GM04504 (cell line): ENCODE data around the gene PHLDB3.
"Not testable (repeated sequence)": the region's sequence is repeated elsewhere in the genome, so short reads cannot be mapped to it uniquely, and the experiment has no call there.

ENCODE experiments used
- DNase-seq: peaks from one replicate; pipeline ENCODE4 v3.0.0-alpha.2; 2012; ENCODE audit warnings: low read depth

The PHLDB3 gene

DNA sequence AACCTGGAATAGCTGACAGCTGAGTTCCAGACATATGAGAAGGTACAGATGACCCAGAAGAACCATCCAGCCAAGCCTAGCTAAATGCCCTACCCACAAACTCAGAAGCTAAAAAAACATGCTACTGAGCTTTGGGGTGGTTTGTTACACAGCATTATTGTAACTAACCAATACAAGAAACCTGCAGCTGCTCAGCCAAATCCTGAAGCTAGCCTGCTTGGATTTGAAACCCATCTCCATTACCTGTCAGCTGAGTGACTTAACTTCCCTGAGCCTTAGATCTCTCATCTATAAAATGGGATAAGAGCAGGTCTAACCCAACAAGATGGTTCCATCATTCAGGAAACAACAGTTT lies 64.9 kb downstream of the PHLDB3 start:
- no peak for DNase-seq

DNA sequence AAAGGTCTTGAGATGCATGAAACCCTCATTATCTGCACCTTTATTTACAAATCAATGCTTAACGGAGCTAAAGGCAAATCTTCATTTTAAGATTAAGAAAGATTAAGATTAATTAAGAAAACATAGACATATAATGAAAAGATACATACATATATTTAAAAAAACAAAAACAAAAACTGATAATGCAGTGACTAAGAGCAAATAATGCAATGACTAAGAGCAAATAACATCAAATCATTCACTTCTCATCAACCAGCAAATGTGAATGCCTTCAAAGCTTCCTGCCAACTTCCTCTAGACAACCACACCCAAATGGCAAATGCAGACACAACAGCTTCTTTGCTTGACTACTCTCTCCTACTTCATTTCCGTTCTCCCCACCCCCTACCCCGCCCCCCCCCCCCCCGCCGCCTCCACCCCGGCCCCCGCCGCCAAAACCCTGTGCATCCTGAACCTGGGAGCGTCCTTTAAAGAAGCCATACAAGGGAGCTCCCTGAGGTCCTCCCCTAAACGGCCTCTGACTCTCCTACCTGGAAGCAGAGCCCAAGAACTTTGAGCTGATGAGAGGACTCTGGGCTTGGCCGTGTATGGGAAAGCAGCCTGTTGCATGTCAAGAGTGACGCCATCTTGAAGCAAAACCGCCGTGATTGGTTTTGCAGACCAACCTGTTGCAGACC lies 65.4 kb downstream of the PHLDB3 start:
- peak; percentile 65 for DNase-seq

DNA sequence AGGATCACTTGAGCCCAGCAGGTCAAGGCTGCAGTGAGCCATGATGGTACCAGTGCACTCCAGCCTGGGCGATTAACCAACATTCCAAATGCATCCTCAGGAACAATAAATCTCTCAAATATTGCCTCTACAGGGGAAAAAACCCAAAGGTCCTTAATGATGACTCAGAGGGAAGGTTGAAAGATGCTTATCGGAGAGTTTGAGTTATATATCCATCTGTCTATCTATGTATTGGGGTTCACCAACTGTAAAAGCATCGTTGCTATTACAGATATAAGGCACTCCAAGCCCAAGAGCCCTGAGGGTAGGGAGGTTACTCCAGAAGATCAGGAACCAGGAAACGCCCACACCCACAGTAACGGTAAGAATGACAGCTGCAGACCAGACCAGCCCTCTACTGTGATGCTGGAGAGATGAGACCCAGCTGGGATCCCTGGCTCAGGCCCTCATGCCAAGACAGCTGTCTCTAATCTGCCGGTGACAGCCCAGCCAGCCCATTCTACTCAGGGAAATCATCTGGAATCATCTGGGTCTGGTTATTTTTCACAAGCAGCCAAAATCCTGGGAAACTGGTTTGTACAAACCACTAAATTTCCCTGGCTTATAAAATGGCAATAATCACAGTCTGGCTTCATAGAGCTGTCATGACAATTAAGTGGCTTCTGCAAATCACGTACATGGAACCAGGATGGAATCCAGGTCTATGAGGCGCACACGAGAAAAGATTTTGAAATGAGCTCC lies 66.1 kb downstream of the PHLDB3 start:
- DNase-seq, result peak; percentile 97

DNA sequence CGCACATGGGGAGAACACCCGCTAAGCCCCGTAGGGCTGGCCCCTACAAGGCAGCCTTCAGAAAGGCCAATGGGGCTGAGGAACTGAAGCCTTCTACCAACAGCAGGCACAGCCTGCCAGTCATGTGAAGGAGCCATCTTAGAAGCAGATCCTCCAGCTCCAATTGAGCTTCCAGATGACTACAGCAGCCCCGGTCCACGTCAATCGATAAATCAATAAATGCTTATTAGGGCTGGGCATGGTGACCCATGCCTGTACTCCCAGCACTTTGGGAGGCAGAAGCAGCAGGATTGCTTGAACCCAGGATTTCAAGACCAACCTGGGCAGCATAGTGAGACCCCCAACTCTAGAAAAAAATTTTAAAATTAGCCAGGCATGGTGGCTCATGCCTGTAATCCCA lies 66.8 kb downstream of the PHLDB3 start:
- no peak for DNase-seq

DNA sequence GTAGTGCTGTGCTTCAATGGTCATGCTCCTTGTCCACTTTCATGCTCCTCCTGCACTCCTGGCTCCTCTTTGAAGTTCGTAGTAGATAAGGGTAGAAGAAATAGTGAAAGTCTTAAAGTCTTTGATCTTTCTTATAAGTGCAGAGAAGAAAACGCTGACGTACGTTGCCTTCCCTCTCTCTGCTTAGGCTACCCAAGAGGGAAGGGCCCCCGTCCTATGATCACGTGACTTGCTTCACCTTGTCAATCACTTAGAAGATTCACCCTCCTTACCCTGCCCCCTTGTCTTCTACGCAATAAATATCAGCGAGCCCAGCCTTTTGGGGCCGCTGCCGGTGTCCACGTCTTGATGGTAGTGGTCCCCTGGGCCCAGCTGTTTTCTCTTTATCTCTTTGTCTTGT lies 67.3 kb downstream of the PHLDB3 start:
- not testable (repeated sequence) for DNase-seq

GRCh38 chr19:43435775-43436174 lies 68.8 kb downstream of the PHLDB3 start:
- DNase-seq, result no peak

- DNase-seq, result no peak
Observed at GRCh38 chr19:43433689-43434088, 70.9 kb downstream of the PHLDB3 start.

- DNase-seq, result no peak
Observed at GRCh38 chr19:43433358-43433673, 71.2 kb downstream of the PHLDB3 start.

DNA sequence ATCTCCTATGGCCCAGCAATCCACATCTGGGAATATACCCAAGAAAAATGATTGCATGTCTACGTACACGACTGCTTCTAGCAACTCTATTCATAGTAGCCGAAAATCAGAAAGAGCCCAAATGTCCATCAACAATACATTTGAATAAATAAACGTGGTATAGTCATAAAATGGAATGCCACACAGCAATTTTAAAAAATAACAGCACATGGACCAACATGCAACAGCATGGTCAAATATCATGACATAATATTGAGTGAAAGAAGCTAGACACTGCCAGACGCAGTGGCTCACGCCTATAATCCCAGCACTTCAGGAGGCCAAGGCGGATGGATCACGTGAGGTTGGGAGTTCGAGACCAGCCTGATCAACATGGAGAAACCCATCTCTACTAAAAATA lies 73.6 kb downstream of the PHLDB3 start:
- DNase-seq, result no peak

DNA sequence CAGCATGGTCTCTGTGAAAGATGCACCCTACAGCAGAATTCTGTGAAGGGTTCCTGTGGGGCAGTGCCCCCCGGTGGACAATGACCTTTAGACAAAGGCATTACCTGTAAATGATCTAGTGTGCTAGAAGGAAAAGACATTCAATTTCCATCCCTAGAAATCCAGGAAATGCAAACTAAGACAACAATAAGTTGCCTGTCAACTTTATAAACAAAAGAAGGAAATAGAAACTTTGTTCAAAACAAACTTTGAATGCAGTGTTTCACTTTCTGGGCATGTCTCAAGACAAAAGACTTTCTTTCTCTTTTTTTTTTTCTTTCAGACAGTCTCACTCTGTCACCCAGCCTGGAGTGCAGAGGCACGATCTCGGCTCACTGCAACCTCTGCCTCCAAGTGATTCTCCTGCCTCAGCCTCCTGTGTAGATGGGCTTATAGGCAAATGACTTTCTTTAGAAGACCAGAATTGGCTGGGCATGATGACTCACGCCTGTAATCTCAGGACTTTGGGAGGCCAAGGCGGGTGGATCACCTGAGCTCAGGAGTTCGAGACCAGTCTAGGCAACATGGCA lies 74.3 kb downstream of the PHLDB3 start:
- DNase-seq, result no peak

- no peak for DNase-seq
Observed at GRCh38 chr19:43429395-43429794, 75.2 kb downstream of the PHLDB3 start.

- no peak for DNase-seq
Observed at GRCh38 chr19:43425567-43426392, 78.8 kb downstream of the PHLDB3 start.
